ENCODE data around the gene ANKRD33.

- TF ChIP-seq EZH2 (IDR thresholded peaks at IDR 0.05; ENCODE audit: insufficient read depth, poor library complexity, severe bottlenecking) (no peak), EZH2phosphoT487 (IDR thresholded peaks at IDR 0.05; ENCODE audit: insufficient read depth, low read depth) (no peak)
These were observed 23.4 kb downstream of the ANKRD33 start for GRCh38 chr12:51911307-51911706.

Data from GM23248 (cell line).